ENCODE data around the gene BCAS3. TPM values are rescaled to one million over a fixed set of nuclear protein-coding genes. Genes with fewer than 3 reads are reported as not detected.

BCAS3 gene
- polyA plus RNA-seq, 3 donors = 10.3 to 19.1 (median 14.7) TPM

DNA sequence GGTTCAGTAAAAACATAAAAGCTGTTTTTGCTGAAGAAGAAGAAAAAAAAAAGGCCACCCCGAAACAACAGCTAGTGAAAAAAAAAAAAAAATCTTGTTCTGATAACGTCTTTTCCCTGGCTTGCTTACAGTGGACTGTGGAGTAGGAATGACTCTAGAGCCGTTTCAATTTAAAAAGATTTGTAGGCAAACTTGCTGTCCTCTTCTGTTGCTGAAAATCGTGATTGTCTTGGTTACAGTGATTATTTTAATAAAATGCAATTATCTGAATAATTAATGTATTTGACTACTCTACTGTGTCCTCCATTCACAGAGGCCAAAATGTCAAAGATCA, 531.4 kb downstream of the BCAS3 start:
- intact Hi-C loops (cut with micrococcal nuclease) = no loop called here
- H3K27ac Mint-ChIP-seq = no peak overlapping the region
- H2AFZ ChIP-seq (ENCODE audit: insufficient read depth, low read depth, low read length, poor library complexity, severe bottlenecking) = no peak overlapping the region
- no peak for DNase-seq
- no peaks in the 10 kb centered on the region for H3K4me1 ChIP-seq (ENCODE audit: control insufficient read depth in 1 of 2, insufficient read depth in 2 of 2, low read length in 2 of 2)
- no peaks in the 10 kb centered on the region for H3K27me3 ChIP-seq (ENCODE audit: control insufficient read depth in 2 of 2, insufficient read depth in 2 of 2, low read length in 2 of 2)
- H3K4me1 Mint-ChIP-seq = no peaks in the 10 kb centered on the region
- H3K36me3 ChIP-seq (replicated peaks in 1 of 2; ENCODE audit: control insufficient read depth in 1 of 2, insufficient read depth in 2 of 2, low read length in 2 of 2) = no peaks in the 10 kb centered on the region
- no peak overlapping the region for H3K4me3 ChIP-seq (replicated peaks in 1 of 3; ENCODE audit: low read depth in 2 of 3, low read length in 3 of 3)
- H3K36me3 Mint-ChIP-seq = no peaks in the 10 kb centered on the region
- H3K79me2 ChIP-seq (ENCODE audit: insufficient read depth, low read length) = no peaks in the 10 kb centered on the region
- H3K4me2 ChIP-seq (replicated peaks; ENCODE audit: extremely low read depth, low read length, poor library complexity, severe bottlenecking) = no peak overlapping the region
- WGBS (ENCODE audit: insufficient coverage) = 100% methylated on average over 1 of the region's 4 CpGs
- no peaks in the 10 kb centered on the region for H3K9me3 ChIP-seq (replicated peaks in 1 of 2; ENCODE audit: control insufficient read depth in 1 of 2, insufficient read depth in 1 of 2, low read length in 2 of 2)
- H4K20me1 ChIP-seq (ENCODE audit: insufficient read depth, low read length) = no peaks in the 10 kb centered on the region
- TF ChIP-seq, protein P1, sequence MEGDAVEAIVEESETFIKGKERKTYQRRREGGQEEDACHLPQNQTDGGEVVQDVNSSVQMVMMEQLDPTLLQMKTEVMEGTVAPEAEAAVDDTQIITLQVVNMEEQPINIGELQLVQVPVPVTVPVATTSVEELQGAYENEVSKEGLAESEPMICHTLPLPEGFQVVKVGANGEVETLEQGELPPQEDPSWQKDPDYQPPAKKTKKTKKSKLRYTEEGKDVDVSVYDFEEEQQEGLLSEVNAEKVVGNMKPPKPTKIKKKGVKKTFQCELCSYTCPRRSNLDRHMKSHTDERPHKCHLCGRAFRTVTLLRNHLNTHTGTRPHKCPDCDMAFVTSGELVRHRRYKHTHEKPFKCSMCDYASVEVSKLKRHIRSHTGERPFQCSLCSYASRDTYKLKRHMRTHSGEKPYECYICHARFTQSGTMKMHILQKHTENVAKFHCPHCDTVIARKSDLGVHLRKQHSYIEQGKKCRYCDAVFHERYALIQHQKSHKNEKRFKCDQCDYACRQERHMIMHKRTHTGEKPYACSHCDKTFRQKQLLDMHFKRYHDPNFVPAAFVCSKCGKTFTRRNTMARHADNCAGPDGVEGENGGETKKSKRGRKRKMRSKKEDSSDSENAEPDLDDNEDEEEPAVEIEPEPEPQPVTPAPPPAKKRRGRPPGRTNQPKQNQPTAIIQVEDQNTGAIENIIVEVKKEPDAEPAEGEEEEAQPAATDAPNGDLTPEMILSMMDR (IDR thresholded peaks at IDR 0.05) = no peak
- no peak overlapping the region for H3K27ac ChIP-seq (ENCODE audit: low read depth in 1 of 2, low read length in 2 of 2)
- no peaks in the 10 kb centered on the region for H3K9me3 Mint-ChIP-seq
- no peak overlapping the region for H3K4me3 Mint-ChIP-seq
- no peaks in the 10 kb centered on the region for H3K27me3 Mint-ChIP-seq (ENCODE audit: low read depth in 3 of 3)
- no peak overlapping the region for H3K9ac ChIP-seq (ENCODE audit: insufficient read depth, low read length, poor library complexity, severe bottlenecking)

DNA sequence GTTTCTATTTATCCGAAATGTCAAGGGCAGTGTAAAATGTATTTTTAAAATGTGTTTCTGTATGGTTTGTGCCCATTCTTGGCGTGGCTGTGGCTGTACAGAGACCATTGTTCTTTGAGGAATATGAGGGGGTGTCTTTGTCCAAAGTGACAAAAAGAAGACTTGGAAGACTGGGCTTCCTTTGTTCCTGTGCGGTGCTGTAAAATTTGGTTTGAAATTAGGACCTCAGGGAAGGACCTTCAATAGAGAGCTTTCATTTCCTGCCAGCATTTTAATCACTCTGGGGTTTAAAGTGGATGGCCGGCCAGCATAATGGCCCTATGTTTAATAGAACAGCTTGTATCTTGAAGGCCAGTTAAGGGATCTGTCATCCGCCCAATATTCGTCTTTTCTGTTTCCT, 531.9 kb downstream of the BCAS3 start:
- intact Hi-C loops (cut with micrococcal nuclease) = no loop called here
- no peak overlapping the region for H3K27ac ChIP-seq (ENCODE audit: low read depth in 1 of 2, low read length in 2 of 2)
- DNase-seq = no peak
- H3K9me3 Mint-ChIP-seq = no peaks in the 10 kb centered on the region
- WGBS (ENCODE audit: insufficient coverage) = 100% methylated on average over 2 of the region's 6 CpGs
- no peaks in the 10 kb centered on the region for H3K4me1 ChIP-seq (ENCODE audit: control insufficient read depth in 1 of 2, insufficient read depth in 2 of 2, low read length in 2 of 2)
- no peak overlapping the region for H3K4me3 Mint-ChIP-seq
- H3K79me2 ChIP-seq (ENCODE audit: insufficient read depth, low read length) = no peaks in the 10 kb centered on the region
- H3K36me3 ChIP-seq (replicated peaks in 1 of 2; ENCODE audit: control insufficient read depth in 1 of 2, insufficient read depth in 2 of 2, low read length in 2 of 2) = no peaks in the 10 kb centered on the region
- H3K4me2 ChIP-seq (replicated peaks; ENCODE audit: extremely low read depth, low read length, poor library complexity, severe bottlenecking) = no peak overlapping the region
- no peaks in the 10 kb centered on the region for H3K27me3 Mint-ChIP-seq (ENCODE audit: low read depth in 3 of 3)
- H3K9ac ChIP-seq (ENCODE audit: insufficient read depth, low read length, poor library complexity, severe bottlenecking) = no peak overlapping the region
- H3K4me3 ChIP-seq (replicated peaks in 1 of 3; ENCODE audit: low read depth in 2 of 3, low read length in 3 of 3) = no peak overlapping the region
- H3K27me3 ChIP-seq (ENCODE audit: control insufficient read depth in 2 of 2, insufficient read depth in 2 of 2, low read length in 2 of 2) = no peaks in the 10 kb centered on the region
- H4K20me1 ChIP-seq (ENCODE audit: insufficient read depth, low read length) = no peaks in the 10 kb centered on the region
- H3K4me1 Mint-ChIP-seq = no peaks in the 10 kb centered on the region
- H3K36me3 Mint-ChIP-seq = no peaks in the 10 kb centered on the region
- H3K27ac Mint-ChIP-seq = no peak overlapping the region
- no peaks in the 10 kb centered on the region for H3K9me3 ChIP-seq (replicated peaks in 1 of 2; ENCODE audit: control insufficient read depth in 1 of 2, insufficient read depth in 1 of 2, low read length in 2 of 2)
- TF ChIP-seq, protein P1 (IDR thresholded peaks at IDR 0.05) = no peak
- no peak overlapping the region for H2AFZ ChIP-seq (ENCODE audit: insufficient read depth, low read depth, low read length, poor library complexity, severe bottlenecking)

All from CD14-positive monocyte (primary cell).